A549 (cell line): ENCODE data around the gene MEF2C. TPM values are rescaled to one million over a fixed set of nuclear protein-coding genes. Genes with fewer than 3 reads are reported as not detected.

ENCODE experiments used
- ATAC-seq, 2 experiments: fragments of 200-7000 bp in 1 of 2; fragments of >200 bp in 1 of 2; cut with Nextera tagmentation in 1 of 2; cut with Tn5 transposase in 1 of 2; 3 replicates each; pipeline versions ENCODE4 v1.8.0 to v1.9.1; 2018 to 2020; ENCODE audit warnings: mild to moderate bottlenecking in 1 of 2, moderate library complexity in 1 of 2
- CTCF ChIA-PET: fragments of 300-600 bp; sonication (Branson Sonifier 250); formaldehyde crosslinking; extraction: SDS; loops from one replicate; lab custom pipeline; 2021; ENCODE audit warnings: antibody characterized with exemption, inconsistent platforms; lab: Yijun Ruan, JAX
- POLR2A ChIA-PET: fragments of 350-600 bp; formaldehyde crosslinking; extraction: SDS; loops from one replicate; lab custom pipeline; 2021; ENCODE audit warnings: antibody characterized with exemption, inconsistent platforms; lab: Yijun Ruan, JAX
- DNase-seq, 2 experiments: peaks; one replicate each; pipeline versions ENCODE4 v3.0.0 to v3.0.0-alpha.2; 2011 to 2016; ENCODE audit warnings: low read depth in 1 of 2, low spot score in 1 of 2
- FAIRE-seq: peaks from 2 replicates; lab custom pipeline; 2011; peaks lifted over from hg19 to GRCh38; lab: Jason Lieb, UNC
- H3K27ac ChIP-seq, 2 experiments: fragments of >200 bp; sonication (Bioruptor Twin); formaldehyde crosslinking; 3 replicates each; pipeline ENCODE4 v1.5.1; 2016 to 2017
- H3K4me1 ChIP-seq: fragments of >200 bp; sonication (Bioruptor Twin); formaldehyde crosslinking; 3 replicates; pipeline ENCODE4 v1.6.1; 2016
- H3K4me2 ChIP-seq: fragments of >200 bp; sonication (Bioruptor Twin); formaldehyde crosslinking; 3 replicates; pipeline ENCODE4 v1.6.1; 2016
- H3K4me3 ChIP-seq: fragments of >200 bp; sonication (Bioruptor Twin); formaldehyde crosslinking; 3 replicates; pipeline ENCODE4 v1.5.1; 2016
- H3K9me3 ChIP-seq: fragments of >200 bp; sonication (Bioruptor Twin); formaldehyde crosslinking; 3 replicates; pipeline ENCODE4 v1.6.1; 2016
- BCL3 ChIP-seq: fragments of >200 bp; sonication (Bioruptor Twin); formaldehyde crosslinking; IDR thresholded peaks from 3 replicates; pipeline ENCODE4 v1.6.1; 2016
- CBX2 ChIP-seq: fragments of 200-600 bp; sonication (generic); IDR thresholded peaks from 2 replicates; pipeline ENCODE4 v1.6.1; 2016; ENCODE audit warnings: low read depth, mild to moderate bottlenecking, borderline replicate concordance
- CHD4 ChIP-seq: fragments of 200-600 bp; sonication (generic); IDR thresholded peaks from 2 replicates; pipeline ENCODE4 v1.6.1; 2016; ENCODE audit warnings: antibody characterized with exemption, mild to moderate bottlenecking, borderline replicate concordance
- FOSB ChIP-seq: fragments of 250-450 bp; sonication (Bioruptor Pico); IDR thresholded peaks from 2 replicates; pipeline ENCODE4 v1.5.0; 2020; ENCODE audit warnings: mild to moderate bottlenecking, moderate library complexity
- FOXS1 ChIP-seq: fragments of 250-450 bp; sonication (Bioruptor Pico); IDR thresholded peaks from 2 replicates; pipeline ENCODE4 v1.5.0; 2020; ENCODE audit warnings: mild to moderate bottlenecking, moderate library complexity
- GATA3 ChIP-seq: IDR thresholded peaks from 2 replicates; pipeline ENCODE4 v1.6.1; 2012; ENCODE audit warnings: borderline replicate concordance
- MAZ ChIP-seq: fragments of 150-350 bp; IDR thresholded peaks from 2 replicates; pipeline ENCODE4 v1.6.1; 2014; ENCODE audit warnings: antibody characterized with exemption, low read depth, low read length, borderline replicate concordance
- NFE2L2 ChIP-seq: fragments of 150-350 bp; conservative IDR thresholded peaks from 2 replicates; pipeline ENCODE4 v1.6.1; 2014; ENCODE audit warnings: low read length
- NPAS2 ChIP-seq: fragments of 250-450 bp; sonication (Bioruptor Pico); IDR thresholded peaks from 2 replicates; pipeline ENCODE4 v1.8.0; 2022; ENCODE audit warnings: mild to moderate bottlenecking, moderate library complexity, borderline replicate concordance
- POLR2A ChIP-seq: IDR thresholded peaks from 2 replicates; pipeline ENCODE4 v1.6.1; 2012; ENCODE audit warnings: mild to moderate bottlenecking, low read length
- POLR2AphosphoS2 ChIP-seq: conservative IDR thresholded peaks from 2 replicates; pipeline ENCODE4 v1.6.1; 2012; ENCODE audit warnings: low read length, improper control_type of control experiment, inconsistent platforms
- RCOR1 ChIP-seq: fragments of 150-350 bp; IDR thresholded peaks from 2 replicates; pipeline ENCODE4 v1.6.1; 2014; ENCODE audit warnings: antibody characterized with exemption, low read length, low read depth
- SREBF2 ChIP-seq: fragments of 450-650 bp; IDR thresholded peaks from 2 replicates; pipeline ENCODE4 v1.6.1; 2014; ENCODE audit warnings: mild to moderate bottlenecking, moderate library complexity
- TP53 ChIP-seq: fragments of 250-450 bp; sonication (Bioruptor Pico); IDR thresholded peaks from 2 replicates; pipeline ENCODE4 v1.5.0; 2021; ENCODE audit warnings: mild to moderate bottlenecking, moderate library complexity
- ZC3H11A ChIP-seq: fragments of 450-650 bp; IDR thresholded peaks from 2 replicates; pipeline ENCODE4 v1.6.1; 2014; ENCODE audit warnings: antibody characterized with exemption, mild to moderate bottlenecking
- ZSCAN20 ChIP-seq: fragments of 250-450 bp; sonication (Bioruptor Pico); IDR thresholded peaks from 2 replicates; pipeline ENCODE4 v1.8.0; 2022; ENCODE audit warnings: mild to moderate bottlenecking, moderate library complexity
- WGBS: methylation state at CpG from one replicate; pipeline ENCODE4 v1.1.6; 2017; ENCODE audit errors: missing lambda C conversion rate; 5-methylcytosine and 5-hydroxymethylcytosine counted together
- polyA plus RNA-seq, 4 experiments: library from polyadenylated mRNA; depleted of rRNA in 3 of 4; stranded (reverse); fragments of >200 nt; fragmentation: RNase III in 1 of 4; extraction: RNeasy Plus Mini Kit Qiagen cat#74134 plus additional on column Dnase treatment in 1 of 4; gene quantifications; 2 replicates in 3 of 4; 3 replicates in 1 of 4; pipeline ENCODE4 v1.2.3, GENCODE V29; 2011 to 2017
- TF ChIP-seq, protein P1 (sequence below): fragments of 250-450 bp; sonication (Bioruptor Pico); IDR thresholded peaks from 2 replicates; pipeline ENCODE4 v1.5.0; 2020; ENCODE audit warnings: low read depth, mild to moderate bottlenecking, moderate library complexity
- TF ChIP-seq, protein P2 (sequence below): fragments of 250-450 bp; sonication (Bioruptor Pico); IDR thresholded peaks from 2 replicates; pipeline ENCODE4 v1.5.0; 2021; ENCODE audit warnings: mild to moderate bottlenecking, moderate library complexity, borderline replicate concordance
- TF ChIP-seq, protein P3 (sequence below): IDR thresholded peaks from 2 replicates; pipeline ENCODE4 v1.6.1; 2012; ENCODE audit warnings: low read depth, borderline replicate concordance
- TF ChIP-seq, protein P4 (sequence below): IDR thresholded peaks from 2 replicates; pipeline ENCODE4 v1.6.1; 2012

Gene MEF2C
- polyA plus RNA-seq, 2 of the 4 experiments (the other 2 are of a cell fraction), result 0.03 to 0.06 TPM

DNA sequence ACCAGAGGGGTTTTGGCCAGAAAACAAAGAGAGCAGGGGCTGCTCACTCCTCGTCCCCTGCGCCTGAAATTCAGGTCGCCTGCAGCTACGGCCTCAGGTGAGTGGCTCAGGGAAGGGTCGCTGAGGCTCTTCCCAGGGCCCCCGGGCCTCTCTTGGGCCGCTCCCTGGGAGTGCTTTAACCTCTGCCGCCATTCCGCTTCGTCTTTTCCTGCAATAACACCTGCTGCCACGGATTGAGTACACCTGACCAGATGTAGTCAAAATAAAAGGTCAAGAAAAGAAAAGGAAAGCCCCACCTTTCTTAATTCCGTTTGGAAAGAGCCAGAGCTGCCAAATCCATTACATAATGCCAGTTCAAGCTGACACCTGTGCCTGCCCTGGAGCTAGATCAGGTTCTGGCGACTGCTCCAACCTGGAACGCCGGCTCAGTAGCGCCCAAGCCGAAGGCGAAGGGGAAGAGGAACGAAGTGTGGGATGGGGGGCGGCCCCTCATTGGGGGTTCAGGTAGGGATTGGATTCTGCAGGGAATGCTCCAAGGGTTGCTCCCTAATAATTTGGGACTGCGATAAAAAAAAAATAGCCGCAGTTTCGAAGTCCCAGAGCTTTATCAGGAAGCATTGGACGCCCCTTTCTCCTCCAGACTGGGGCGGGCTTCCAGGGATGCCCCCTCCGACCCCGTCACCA, 193.9 kb downstream of the MEF2C start (continued):
- TF ChIP-seq FOSB (CRISPR knock-in tag) (no peak), POLR2A (no peak), NFE2L2 (no peak)
- TF ChIP-seq, all 56 proteins: peak for 0

DNA sequence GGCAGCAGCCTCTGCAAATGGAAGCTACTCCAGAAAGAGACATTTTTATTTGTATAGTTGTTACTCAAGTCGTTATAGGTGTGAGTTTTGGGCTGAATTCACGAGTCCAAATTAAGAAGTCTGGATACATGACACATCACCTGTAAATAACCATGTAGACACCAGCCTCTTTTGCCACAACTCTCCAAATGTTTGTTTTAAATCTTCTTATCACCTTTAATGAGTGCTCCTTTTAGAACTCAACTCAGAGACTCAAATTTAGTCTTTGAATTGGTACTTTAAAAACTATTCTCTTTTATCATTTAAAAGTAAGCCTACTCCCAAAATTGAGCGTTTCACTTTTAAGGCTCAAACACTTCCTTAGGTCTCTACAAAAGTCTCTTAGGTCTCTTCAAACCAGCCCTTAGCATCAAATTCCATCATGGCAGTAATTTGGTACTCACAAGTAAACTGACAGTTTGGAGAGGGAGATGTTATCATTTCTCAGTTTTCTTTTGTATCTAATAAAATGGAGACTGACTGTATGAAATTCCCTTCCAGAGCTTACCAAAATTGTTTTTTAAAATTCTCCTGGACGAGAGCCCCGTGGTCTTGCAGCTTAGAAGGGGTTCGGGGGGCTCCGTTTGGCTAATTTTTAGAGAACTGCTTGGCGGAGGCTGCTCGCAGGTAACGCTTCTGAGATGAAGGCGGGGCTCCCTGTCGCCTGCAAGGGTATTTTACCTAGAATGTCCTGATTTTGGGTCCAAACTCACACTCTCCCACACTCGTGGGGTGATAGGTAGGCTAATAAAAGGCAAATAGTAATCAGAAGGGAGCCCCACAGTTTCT, 194.6 kb downstream of the MEF2C start:
- ChIA-PET CTCF (interaction anchor here (2.8 kb wide), 1 partner anchor 907 kb away, joined by 9 read pairs; no protein-coding TSS in a partner anchor), POLR2A (no interaction called here)

DNA sequence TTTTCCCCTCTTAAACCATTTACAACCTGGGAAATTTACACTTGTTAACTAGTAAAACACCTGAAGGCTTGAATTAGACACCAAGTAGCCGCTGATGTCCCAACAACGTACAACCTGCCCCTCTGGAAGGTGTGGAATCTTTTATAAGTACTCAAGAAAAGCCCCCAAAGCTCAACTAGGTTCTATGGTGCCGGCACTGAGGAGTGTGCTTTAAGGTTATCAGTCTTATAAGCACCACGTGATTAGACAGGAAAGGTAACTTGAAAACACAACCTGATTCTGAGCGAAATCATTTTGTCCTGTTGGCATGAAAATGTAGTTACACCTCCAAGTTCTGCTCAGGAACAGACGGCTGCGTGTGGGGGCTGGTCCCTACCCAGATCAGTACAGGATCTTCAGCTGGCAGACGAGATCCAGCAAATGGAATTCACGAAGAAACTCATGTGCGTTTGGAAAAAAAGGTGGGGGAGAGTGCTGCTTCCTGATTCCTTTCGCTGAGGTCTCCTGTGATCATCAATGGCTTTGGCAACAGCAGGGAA, 195.5 kb downstream of the MEF2C start:
- Histone ChIP-seq H3K4me3 (no peak overlapping the region), H3K9me3 (no peaks in the 10 kb centered on the region), H3K4me2 (no peak overlapping the region), H3K4me1 (peaks cover 10% of the 10 kb centered on the region; the same call in 1 of the 3 replicates), H3K27ac (no peak overlapping the region)
- FAIRE-seq (no peak), DNase-seq (no peak), ATAC-seq (no peak)
- CTCF ChIA-PET, result interaction anchor here (2.8 kb wide), 1 partner anchor 906 kb away, joined by 9 read pairs; no protein-coding TSS in a partner anchor
- WGBS, result 14% methylated on average over 11 of the region's 11 CpGs
- POLR2A ChIA-PET, result no interaction called here
- no peak for TF ChIP-seq TP53
- no peak for TF ChIP-seq CHD4
- TF ChIP-seq, protein P1, sequence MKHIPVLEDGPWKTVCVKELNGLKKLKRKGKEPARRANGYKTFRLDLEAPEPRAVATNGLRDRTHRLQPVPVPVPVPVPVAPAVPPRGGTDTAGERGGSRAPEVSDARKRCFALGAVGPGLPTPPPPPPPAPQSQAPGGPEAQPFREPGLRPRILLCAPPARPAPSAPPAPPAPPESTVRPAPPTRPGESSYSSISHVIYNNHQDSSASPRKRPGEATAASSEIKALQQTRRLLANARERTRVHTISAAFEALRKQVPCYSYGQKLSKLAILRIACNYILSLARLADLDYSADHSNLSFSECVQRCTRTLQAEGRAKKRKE, result no peak
- no peak for TF ChIP-seq BCL3
- TF ChIP-seq SREBF2, result no peak
- TF ChIP-seq RCOR1, result no peak
- no peak for TF ChIP-seq FOXS1 (CRISPR knock-in tag)

More for the DNA sequence above, 194.6 kb downstream of the MEF2C start:
- H3K9me3 ChIP-seq, result no peaks in the 10 kb centered on the region
- FAIRE-seq, result no peak
- no peak overlapping the region for H3K4me3 ChIP-seq
- no peak for ATAC-seq
- H3K4me1 ChIP-seq, result peaks cover 10% of the 10 kb centered on the region; the same call in 1 of the 3 replicates
- TF ChIP-seq RCOR1, result no peak
- no peak for TF ChIP-seq ZSCAN20 (CRISPR knock-in tag)
- no peak for TF ChIP-seq FOXS1 (CRISPR knock-in tag)
- no peak for TF ChIP-seq POLR2AphosphoS2
- no peak for TF ChIP-seq MAZ
- TF ChIP-seq NPAS2, result no peak
- TF ChIP-seq GATA3, result no peak
- no peak for TF ChIP-seq NFE2L2
- TF ChIP-seq BCL3, result no peak
- TF ChIP-seq, protein P2, sequence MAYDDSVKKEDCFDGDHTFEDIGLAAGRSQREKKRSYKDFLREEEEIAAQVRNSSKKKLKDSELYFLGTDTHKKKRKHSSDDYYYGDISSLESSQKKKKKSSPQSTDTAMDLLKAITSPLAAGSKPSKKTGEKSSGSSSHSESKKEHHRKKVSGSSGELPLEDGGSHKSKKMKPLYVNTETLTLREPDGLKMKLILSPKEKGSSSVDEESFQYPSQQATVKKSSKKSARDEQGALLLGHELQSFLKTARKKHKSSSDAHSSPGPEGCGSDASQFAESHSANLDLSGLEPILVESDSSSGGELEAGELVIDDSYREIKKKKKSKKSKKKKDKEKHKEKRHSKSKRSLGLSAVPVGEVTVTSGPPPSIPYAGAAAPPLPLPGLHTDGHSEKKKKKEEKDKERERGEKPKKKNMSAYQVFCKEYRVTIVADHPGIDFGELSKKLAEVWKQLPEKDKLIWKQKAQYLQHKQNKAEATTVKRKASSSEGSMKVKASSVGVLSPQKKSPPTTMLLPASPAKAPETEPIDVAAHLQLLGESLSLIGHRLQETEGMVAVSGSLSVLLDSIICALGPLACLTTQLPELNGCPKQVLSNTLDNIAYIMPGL (CRISPR knock-in tag), result no peak
- TF ChIP-seq, protein P3, sequence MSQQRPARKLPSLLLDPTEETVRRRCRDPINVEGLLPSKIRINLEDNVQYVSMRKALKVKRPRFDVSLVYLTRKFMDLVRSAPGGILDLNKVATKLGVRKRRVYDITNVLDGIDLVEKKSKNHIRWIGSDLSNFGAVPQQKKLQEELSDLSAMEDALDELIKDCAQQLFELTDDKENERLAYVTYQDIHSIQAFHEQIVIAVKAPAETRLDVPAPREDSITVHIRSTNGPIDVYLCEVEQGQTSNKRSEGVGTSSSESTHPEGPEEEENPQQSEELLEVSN, result no peak
- TF ChIP-seq ZC3H11A, result no peak
- no peak for TF ChIP-seq CBX2
- TF ChIP-seq SREBF2, result no peak
- TF ChIP-seq, protein P4, sequence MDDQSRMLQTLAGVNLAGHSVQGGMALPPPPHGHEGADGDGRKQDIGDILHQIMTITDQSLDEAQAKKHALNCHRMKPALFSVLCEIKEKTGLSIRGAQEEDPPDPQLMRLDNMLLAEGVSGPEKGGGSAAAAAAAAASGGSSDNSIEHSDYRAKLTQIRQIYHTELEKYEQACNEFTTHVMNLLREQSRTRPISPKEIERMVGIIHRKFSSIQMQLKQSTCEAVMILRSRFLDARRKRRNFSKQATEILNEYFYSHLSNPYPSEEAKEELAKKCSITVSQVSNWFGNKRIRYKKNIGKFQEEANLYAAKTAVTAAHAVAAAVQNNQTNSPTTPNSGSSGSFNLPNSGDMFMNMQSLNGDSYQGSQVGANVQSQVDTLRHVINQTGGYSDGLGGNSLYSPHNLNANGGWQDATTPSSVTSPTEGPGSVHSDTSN, result no peak
- TF ChIP-seq, all 56 proteins: peak for 0
- Histone ChIP-seq H3K4me2 (no peak overlapping the region), H3K27ac (no peak overlapping the region)
- no peak for DNase-seq
- 21% methylated on average over 13 of the region's 13 CpGs for WGBS
